Spleen (tissue), 7 donors: ENCODE measurements around the gene TTN.

ENCODE experiments used
- POLR2AphosphoS5 ChIP-seq, 3 donors: sonication (generic); formaldehyde crosslinking; IDR thresholded peaks; one replicate each; pipeline ENCODE4 v1.5.1; 2017; ENCODE audit warnings: antibody characterized with exemption in 3 of 3
- TF ChIP-seq, protein P1 (sequence below), 11 experiments: fragments of 200-600 bp in 7 of 11; fragments of 450-650 bp in 4 of 11; sonication (generic) in 4 of 11; IDR thresholded peaks in 8 of 11; conservative IDR thresholded peaks in 3 of 11; 1 replicate in 7 of 11; 2 replicates in 4 of 11; pipeline versions ENCODE4 v1.4.0 to v1.8.0; 2016 to 2021; ENCODE audit warnings: antibody characterized with exemption in 11 of 11, inconsistent platforms in 4 of 11, mild to moderate bottlenecking in 1 of 11
- donor health status: DM: no; HTN: no; CAD: no; lungs with moderate emphysema.
- donor health status: DM: no; HTN: no; CAD: no.
- donor health status: DM: no; HTN: no; CAD: no.

DNA sequence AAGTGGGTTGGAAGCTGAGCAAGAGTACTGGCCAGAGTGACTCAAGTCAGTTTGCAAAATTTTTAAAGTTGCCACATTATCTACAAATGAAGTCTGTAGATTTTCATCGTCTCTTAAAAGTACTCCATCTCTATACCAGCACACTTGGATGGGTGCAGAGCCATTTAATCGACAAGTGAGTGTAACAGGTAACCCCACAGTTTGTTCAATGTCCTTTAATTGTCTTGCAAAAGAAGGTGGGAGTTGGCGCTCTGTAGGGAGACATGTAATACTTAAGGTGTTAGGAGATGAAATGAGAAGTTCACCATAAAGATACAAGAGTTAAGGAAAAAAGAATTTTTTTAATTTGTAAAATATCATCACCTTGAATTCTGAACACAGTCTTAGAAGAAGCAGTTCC, 84.9 kb downstream of the TTN start:
- TF ChIP-seq POLR2AphosphoS5 (IDR thresholded peaks at IDR 0.05) = no peak
- TF ChIP-seq, protein P1, sequence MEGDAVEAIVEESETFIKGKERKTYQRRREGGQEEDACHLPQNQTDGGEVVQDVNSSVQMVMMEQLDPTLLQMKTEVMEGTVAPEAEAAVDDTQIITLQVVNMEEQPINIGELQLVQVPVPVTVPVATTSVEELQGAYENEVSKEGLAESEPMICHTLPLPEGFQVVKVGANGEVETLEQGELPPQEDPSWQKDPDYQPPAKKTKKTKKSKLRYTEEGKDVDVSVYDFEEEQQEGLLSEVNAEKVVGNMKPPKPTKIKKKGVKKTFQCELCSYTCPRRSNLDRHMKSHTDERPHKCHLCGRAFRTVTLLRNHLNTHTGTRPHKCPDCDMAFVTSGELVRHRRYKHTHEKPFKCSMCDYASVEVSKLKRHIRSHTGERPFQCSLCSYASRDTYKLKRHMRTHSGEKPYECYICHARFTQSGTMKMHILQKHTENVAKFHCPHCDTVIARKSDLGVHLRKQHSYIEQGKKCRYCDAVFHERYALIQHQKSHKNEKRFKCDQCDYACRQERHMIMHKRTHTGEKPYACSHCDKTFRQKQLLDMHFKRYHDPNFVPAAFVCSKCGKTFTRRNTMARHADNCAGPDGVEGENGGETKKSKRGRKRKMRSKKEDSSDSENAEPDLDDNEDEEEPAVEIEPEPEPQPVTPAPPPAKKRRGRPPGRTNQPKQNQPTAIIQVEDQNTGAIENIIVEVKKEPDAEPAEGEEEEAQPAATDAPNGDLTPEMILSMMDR (IDR thresholded peaks at IDR 0.05 in 8 of 11, conservative IDR thresholded peaks at IDR 0.05 in 3 of 11) = no peak
